Esophagus muscularis mucosa (tissue), 4 donors: ENCODE measurements around the gene LRR1. TPM values are rescaled to one million over a fixed set of nuclear protein-coding genes. Genes with fewer than 3 reads are reported as not detected.

Source experiments
- DNase-seq: peaks from one replicate; pipeline ENCODE4 v3.0.0-alpha.2; 2017; ENCODE audit errors: extremely low spot score
- H3K27ac ChIP-seq, 4 donors: fragments of 200-600 bp; sonication (generic); replicated peaks in 1 of 4; 1 replicate in 3 of 4; 2 replicates in 1 of 4; pipeline ENCODE4 v1.5.1; 2016 to 2019; ENCODE audit warnings: mild to moderate bottlenecking in 1 of 4
- H3K27me3 ChIP-seq, 4 donors: fragments of 200-600 bp; sonication (generic); one replicate each; pipeline versions ENCODE4 v1.5.1 to v1.6.0; 2016 to 2019
- H3K36me3 ChIP-seq, 4 donors: fragments of 200-600 bp; sonication (generic); one replicate each; pipeline ENCODE4 v1.5.1; 2016 to 2019
- H3K4me1 ChIP-seq, 4 donors: fragments of 200-600 bp; sonication (generic); one replicate each; pipeline ENCODE4 v1.5.1; 2016 to 2019
- H3K4me3 ChIP-seq, 4 donors: fragments of 200-600 bp; sonication (generic); 1 replicate in 2 of 4; 2 replicates in 2 of 4; pipeline ENCODE4 v1.5.1; 2016 to 2019; ENCODE audit warnings: mild to moderate bottlenecking in 4 of 4, moderate library complexity in 1 of 4
- H3K9me3 ChIP-seq, 4 donors: fragments of 200-600 bp; sonication (generic); 1 replicate in 3 of 4; 2 replicates in 1 of 4; pipeline ENCODE4 v1.5.1; 2016 to 2019
- CTCF ChIP-seq, 3 experiments: fragments of 200-600 bp in 2 of 3; fragments of 450-650 bp in 1 of 3; sonication (generic) in 2 of 3; IDR thresholded peaks; one replicate each; pipeline ENCODE4 v1.5.1; 2017 to 2019; ENCODE audit warnings: antibody characterized with exemption in 3 of 3, mild to moderate bottlenecking in 2 of 3, moderate library complexity in 1 of 3
- EP300 ChIP-seq: sonication (generic); formaldehyde crosslinking; IDR thresholded peaks from one replicate; pipeline ENCODE4 v1.6.1; 2017; ENCODE audit warnings: antibody characterized with exemption
- POLR2A ChIP-seq: fragments of 450-650 bp; IDR thresholded peaks from one replicate; pipeline ENCODE4 v1.6.1; 2017; ENCODE audit warnings: antibody characterized with exemption, moderate library complexity, mild to moderate bottlenecking, low read depth
- POLR2AphosphoS5 ChIP-seq, 2 donors: sonication (generic); formaldehyde crosslinking; IDR thresholded peaks; one replicate each; pipeline ENCODE4 v1.6.1; 2017; ENCODE audit warnings: antibody characterized with exemption in 2 of 2
- WGBS: methylation state at CpG from one replicate; pipeline ENCODE4 v1.1.5; 2018; 5-methylcytosine and 5-hydroxymethylcytosine counted together
- intact Hi-C: fragments of 100-400 bp; cut with DNase I; formaldehyde crosslinking; loops from one replicate; pipeline ENCODE4 v1.15.1; 2023
- total RNA-seq, 4 donors: library from RNA; depleted of rRNA; stranded (reverse); fragments of >200 nt; gene quantifications; one replicate each; pipeline versions ENCODE4 v1.1.0 to v1.2.1, GENCODE V29; 2016

Gene LRR1
- total RNA-seq, 4 donors from 2014 or later: 8.6 to 17.8 (median 10.3) TPM

- H3K36me3 ChIP-seq: peaks cover 9 to 32% (median 27%) of the 10 kb centered on the region in 4 donors
- TF ChIP-seq EP300 (no peak), CTCF (IDR thresholded peaks at IDR 0.05) (peak in 1 of 3 experiments; percentile 9), POLR2AphosphoS5 (IDR thresholded peaks at IDR 0.05) (peak; percentile 98 to 99), POLR2A (peak; percentile 82)
- intact Hi-C loops: no loop called here
- H3K4me1 ChIP-seq: peaks cover 14 to 48% (median 41%) of the 10 kb centered on the region in 4 donors
- under 1% methylated on average over 26 of the region's 55 CpGs for WGBS
- H3K27ac ChIP-seq: peak within 1 kb of the TSS; percentile 86 to 94 (median 90)
- peak within 1 kb of the TSS; percentile 84 to 95 (median 86) for H3K4me3 ChIP-seq
- DNase-seq: peak; percentile 100
- H3K27me3 ChIP-seq: no peaks in the 10 kb centered on the region
- H3K9me3 ChIP-seq: no peaks in the 10 kb centered on the region
Observed at GRCh38 chr14:49585803-49586672, 12.7 kb upstream of the LRR1 start, which contains the start of gene RPS29. Gene RPS29 (minus strand): TSS chr14:49586380. CDS start chr14:49586346, 34 bp downstream.

GRCh38 chr14:49586673-49587460 is 11.9 kb upstream of the LRR1 start:
- no peak for TF ChIP-seq POLR2AphosphoS5 (IDR thresholded peaks at IDR 0.05)
- no peak for TF ChIP-seq EP300
- peak; percentile 52 to 82 (median 70) for TF ChIP-seq CTCF (IDR thresholded peaks at IDR 0.05)
- no peak for TF ChIP-seq POLR2A
- Histone ChIP-seq H3K27me3 (no peaks in the 10 kb centered on the region), H3K4me3 (peak overlapping the region; percentile 84 to 95 (median 86)), H3K9me3 (no peaks in the 10 kb centered on the region), H3K36me3 (peaks cover 9 to 28% (median 26%) of the 10 kb centered on the region in 4 donors), H3K27ac (peak overlapping the region; percentile 86 to 94 (median 90)), H3K4me1 (peaks cover 14 to 43% (median 38%) of the 10 kb centered on the region in 4 donors)
- WGBS: 2% methylated on average over 12 of the region's 21 CpGs
- no peak for DNase-seq
- intact Hi-C loops: no loop called here

- Histone ChIP-seq H3K4me1 (peaks cover 8 to 21% (median 14%) of the 10 kb centered on the region in 4 donors), H3K27me3 (no peaks in the 10 kb centered on the region), H3K4me3 (no peak overlapping the region), H3K9me3 (no peaks in the 10 kb centered on the region), H3K27ac (no peak overlapping the region), H3K36me3 (peaks cover 0 to 3% (median 2%) of the 10 kb centered on the region in 4 donors)
- no peak for DNase-seq
- intact Hi-C loops: no loop called here
- WGBS: 86% methylated on average over 3 of the region's 3 CpGs
- TF ChIP-seq CTCF (IDR thresholded peaks at IDR 0.05) (no peak), POLR2AphosphoS5 (IDR thresholded peaks at IDR 0.05) (no peak), EP300 (no peak), POLR2A (no peak)
Observed at GRCh38 chr14:49589387-49589786, 9.4 kb upstream of the LRR1 start.

- no peak overlapping the region for H3K4me3 ChIP-seq
- no peaks in the 10 kb centered on the region for H3K36me3 ChIP-seq
- H3K9me3 ChIP-seq: no peaks in the 10 kb centered on the region
- no peaks in the 10 kb centered on the region for H3K27me3 ChIP-seq
- peaks cover 0 to 11% (median 10%) of the 10 kb centered on the region in 4 donors for H3K4me1 ChIP-seq
- WGBS: 84% methylated on average over 3 of the region's 3 CpGs
- TF ChIP-seq EP300 (no peak), POLR2A (no peak), POLR2AphosphoS5 (IDR thresholded peaks at IDR 0.05) (no peak), CTCF (IDR thresholded peaks at IDR 0.05) (no peak)
- no peak overlapping the region for H3K27ac ChIP-seq
- no peak for DNase-seq
- intact Hi-C loops: no loop called here
Observed at GRCh38 chr14:49593016-49593415, 5.7 kb upstream of the LRR1 start.
